Stimulated activated CD8-positive, alpha-beta memory T cell treated with anti-CD3 and anti-CD28 coated beads, Interleukin-12 subunit alpha, Interleukin-12 subunit beta, amount 100 ng/mL, for 4 hours (primary cell): ENCODE data around the gene KLHL2.
A peak's percentile ranks its signal among the peaks of the same experiment; 100 is the strongest.
"Not testable (repeated sequence)": the region's sequence is repeated elsewhere in the genome, so short reads cannot be mapped to it uniquely, and the experiment has no call there.

ENCODE experiments used
- DNase-seq: peaks from one replicate; pipeline ENCODE4 v3.0.0-alpha.2; 2020; ENCODE audit warnings: low read depth

KLHL2 gene

GRCh38 chr4:165207431-165208220, at the start of gene KLHL2:
KLHL2 (plus strand) TSS chr4:165207561; CDS start chr4:165207877, 316 bp downstream.
- DNase-seq: peak; percentile 55

- DNase-seq: no peak
Observed at GRCh38 chr4:165158762-165159161, 48.6 kb upstream of the KLHL2 start.

GRCh38 chr4:165164257-165164656, 43.1 kb upstream of the KLHL2 start:
- DNase-seq: no peak

- DNase-seq: not testable (repeated sequence)
Observed at GRCh38 chr4:165166872-165167271, 40.5 kb upstream of the KLHL2 start.

GRCh38 chr4:165167650-165168049, 39.7 kb upstream of the KLHL2 start:
- DNase-seq: no peak

GRCh38 chr4:165170819-165171218, 36.5 kb upstream of the KLHL2 start:
- DNase-seq: no peak

- DNase-seq: not testable (repeated sequence)
Observed at GRCh38 chr4:165175470-165175869, 31.9 kb upstream of the KLHL2 start.

GRCh38 chr4:165175879-165176278, 31.5 kb upstream of the KLHL2 start:
- DNase-seq: no peak

- no peak for DNase-seq
Observed at GRCh38 chr4:165177725-165178666, 29.4 kb upstream of the KLHL2 start.

GRCh38 chr4:165184220-165184619, 23.1 kb upstream of the KLHL2 start:
- DNase-seq: no peak

- DNase-seq: not testable (repeated sequence)
Observed at GRCh38 chr4:165184998-165185397, 22.4 kb upstream of the KLHL2 start.

- DNase-seq: no peak
Observed at GRCh38 chr4:165185448-165185847, 21.9 kb upstream of the KLHL2 start.

GRCh38 chr4:165190591-165191347, 16.6 kb upstream of the KLHL2 start:
- DNase-seq: no peak

- no peak for DNase-seq
Observed at GRCh38 chr4:165191348-165191656, 16.1 kb upstream of the KLHL2 start.

GRCh38 chr4:165191814-165192499, 15.4 kb upstream of the KLHL2 start:
- no peak for DNase-seq

GRCh38 chr4:165192500-165192898, 14.9 kb upstream of the KLHL2 start:
- no peak for DNase-seq

GRCh38 chr4:165192956-165193355, 14.4 kb upstream of the KLHL2 start:
- no peak for DNase-seq

- no peak for DNase-seq
Observed at GRCh38 chr4:165194368-165194767, 13.0 kb upstream of the KLHL2 start.

GRCh38 chr4:165198329-165198728, 9.0 kb upstream of the KLHL2 start:
- DNase-seq: no peak

- DNase-seq: no peak
Observed at GRCh38 chr4:165199286-165199685, 8.1 kb upstream of the KLHL2 start.

- DNase-seq: no peak
Observed at GRCh38 chr4:165199722-165200121, 7.6 kb upstream of the KLHL2 start.

GRCh38 chr4:165201806-165202205, 5.6 kb upstream of the KLHL2 start:
- no peak for DNase-seq
